Measurements from ENCODE around the gene PSMD12.

The PSMD12 gene

DNA sequence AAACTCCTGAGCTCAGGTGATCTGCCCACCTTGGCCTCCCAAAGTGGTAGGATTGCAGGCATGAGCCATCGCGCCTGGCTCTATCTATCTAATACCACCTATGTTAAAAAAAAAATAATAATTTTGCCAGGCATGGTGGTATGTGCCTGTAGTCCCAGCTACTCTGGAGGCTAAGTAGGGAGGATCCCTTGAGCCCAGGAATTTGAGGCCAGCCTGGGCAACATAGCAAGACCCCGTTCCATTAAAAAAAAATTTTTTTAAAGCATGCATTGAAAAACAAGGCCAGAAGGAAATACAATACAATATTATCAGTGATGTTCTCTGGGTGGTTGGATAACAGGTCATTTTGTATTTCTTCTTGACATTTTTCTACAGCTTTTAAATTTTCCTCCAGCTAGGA lies 76.1 kb downstream of the PSMD12 start:
- no peak for TF ChIP-seq EP300 (IDR thresholded peaks at IDR 0.05; ENCODE audit: borderline replicate concordance)
- TF ChIP-seq TEAD4 (IDR thresholded peaks at IDR 0.05) = no peak
- no peak for TF ChIP-seq ZBTB7A (IDR thresholded peaks at IDR 0.05; ENCODE audit: low read depth)
- TF ChIP-seq RAD21 (IDR thresholded peaks at IDR 0.05; ENCODE audit: low read depth) = no peak

DNA sequence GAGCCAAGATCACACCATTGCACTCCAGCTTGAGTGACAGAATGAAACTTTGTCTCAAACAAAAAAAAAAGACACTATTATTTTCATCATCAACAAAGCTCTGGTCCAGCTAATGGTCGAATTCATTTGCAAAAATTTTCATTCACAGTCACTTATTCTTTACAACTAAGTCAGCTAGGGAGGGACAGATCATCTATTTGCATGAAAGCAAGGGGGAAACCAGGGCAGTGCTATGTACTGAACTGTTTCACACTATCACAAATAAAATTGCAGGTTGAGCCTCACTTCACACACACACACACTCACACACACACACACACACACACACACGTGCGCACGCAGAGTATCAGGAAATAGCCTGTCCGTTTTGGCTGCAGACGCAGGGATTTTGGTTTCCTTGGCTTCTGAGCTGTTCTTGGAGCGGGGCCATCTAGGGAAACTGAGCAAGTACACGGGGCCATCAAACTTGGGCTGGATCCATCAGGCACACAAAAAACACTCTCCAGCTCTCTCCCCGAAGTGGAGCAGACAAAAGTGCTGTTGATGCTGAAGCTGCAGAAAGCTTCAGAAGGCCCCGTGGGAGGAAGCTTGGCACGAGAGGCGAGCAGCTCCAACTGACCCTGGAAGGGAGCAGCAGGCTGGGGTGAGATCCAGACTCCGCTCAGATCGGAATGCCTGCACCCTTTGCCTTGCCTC lies 77.0 kb downstream of the PSMD12 start:
- TF ChIP-seq EGR1 (IDR thresholded peaks at IDR 0.05) (no peak), ZBTB7A (IDR thresholded peaks at IDR 0.05; ENCODE audit: low read depth) (no peak), NFIC (IDR thresholded peaks at IDR 0.05) (no peak)
